Hepatocyte (in vitro differentiated cells): ENCODE data around the gene MANF.

ENCODE experiments used
- CTCF ChIP-seq: fragments of 200-600 bp; sonication (generic); IDR thresholded peaks from 2 replicates; pipeline ENCODE4 v1.5.1; 2016; ENCODE audit warnings: antibody characterized with exemption, mild to moderate bottlenecking; ENCODE audit not compliant: poor library complexity
- EZH2 ChIP-seq: fragments of 200-600 bp; sonication (generic); IDR thresholded peaks from 2 replicates; pipeline ENCODE4 v1.6.1; 2016; ENCODE audit warnings: antibody characterized with exemption, mild to moderate bottlenecking, borderline replicate concordance

DNA sequence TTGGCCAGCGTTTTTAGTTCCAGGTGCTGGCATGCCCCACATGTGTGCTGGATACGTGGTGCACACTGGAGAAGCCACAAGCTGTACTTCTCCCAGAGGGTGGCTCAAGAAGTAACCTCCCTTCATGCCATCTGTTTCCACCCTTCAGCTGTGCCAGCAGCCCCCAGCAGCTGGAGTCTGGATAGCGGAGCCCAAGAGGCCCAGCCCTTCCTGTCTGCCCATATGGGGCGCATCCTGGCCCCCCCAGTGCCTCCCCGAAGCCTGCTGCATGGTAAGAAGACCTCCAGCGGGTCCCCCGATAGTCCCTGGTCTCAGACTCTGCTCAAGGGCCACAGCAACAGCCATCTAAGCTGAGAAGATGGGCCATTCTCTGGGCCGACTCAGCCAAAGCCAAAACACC is 5.8 kb upstream of the MANF start:
- TF ChIP-seq CTCF, result no peak
- TF ChIP-seq EZH2, result no peak
